ENCODE data around the gene SLC30A2.

DNA sequence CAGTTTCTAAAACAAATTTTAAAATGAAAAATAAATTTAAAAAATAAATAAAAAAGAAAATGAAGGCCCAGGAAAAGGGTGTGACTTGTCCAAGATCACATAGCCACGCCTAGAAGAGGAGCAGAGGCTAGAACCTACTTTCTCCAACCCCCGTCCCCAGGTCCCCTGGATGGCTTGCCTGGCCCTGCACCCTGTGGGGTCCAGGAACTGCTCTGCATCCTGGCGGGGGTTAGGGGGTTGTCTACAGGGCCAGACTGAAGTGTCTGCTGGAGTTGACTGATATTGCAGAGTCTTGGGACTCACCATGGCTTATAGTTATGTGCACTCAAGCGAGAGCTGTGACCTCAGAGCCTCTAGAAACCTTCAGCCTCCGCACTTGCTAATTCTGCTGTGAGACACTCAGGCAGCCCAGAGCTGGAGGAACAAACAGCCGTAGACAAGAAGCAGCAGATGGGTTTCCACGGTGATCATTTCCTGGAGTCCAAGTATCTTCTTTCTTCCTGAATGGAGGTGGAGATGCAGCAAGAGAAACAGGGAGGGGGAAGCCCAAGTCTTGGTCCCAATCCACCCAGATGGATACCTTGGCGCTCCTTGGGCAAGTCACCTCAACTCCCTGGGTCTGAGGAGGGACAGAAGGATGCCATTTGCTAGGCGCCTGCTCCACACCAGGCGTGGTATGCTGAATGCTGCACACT is 29.5 kb downstream of the SLC30A2 start:
- TF ChIP-seq, protein P1, sequence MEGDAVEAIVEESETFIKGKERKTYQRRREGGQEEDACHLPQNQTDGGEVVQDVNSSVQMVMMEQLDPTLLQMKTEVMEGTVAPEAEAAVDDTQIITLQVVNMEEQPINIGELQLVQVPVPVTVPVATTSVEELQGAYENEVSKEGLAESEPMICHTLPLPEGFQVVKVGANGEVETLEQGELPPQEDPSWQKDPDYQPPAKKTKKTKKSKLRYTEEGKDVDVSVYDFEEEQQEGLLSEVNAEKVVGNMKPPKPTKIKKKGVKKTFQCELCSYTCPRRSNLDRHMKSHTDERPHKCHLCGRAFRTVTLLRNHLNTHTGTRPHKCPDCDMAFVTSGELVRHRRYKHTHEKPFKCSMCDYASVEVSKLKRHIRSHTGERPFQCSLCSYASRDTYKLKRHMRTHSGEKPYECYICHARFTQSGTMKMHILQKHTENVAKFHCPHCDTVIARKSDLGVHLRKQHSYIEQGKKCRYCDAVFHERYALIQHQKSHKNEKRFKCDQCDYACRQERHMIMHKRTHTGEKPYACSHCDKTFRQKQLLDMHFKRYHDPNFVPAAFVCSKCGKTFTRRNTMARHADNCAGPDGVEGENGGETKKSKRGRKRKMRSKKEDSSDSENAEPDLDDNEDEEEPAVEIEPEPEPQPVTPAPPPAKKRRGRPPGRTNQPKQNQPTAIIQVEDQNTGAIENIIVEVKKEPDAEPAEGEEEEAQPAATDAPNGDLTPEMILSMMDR (IDR thresholded peaks at IDR 0.05): no peak
- TF ChIP-seq POLR2A (IDR thresholded peaks at IDR 0.05): no peak

All from testis (tissue), 2 donors.